Bone marrow (tissue), 2 donors: ENCODE results near the gene PHF14.
"Not testable (repeated sequence)": the region's sequence is repeated elsewhere in the genome, so short reads cannot be mapped to it uniquely, and the experiment has no call there.

Experiments
- DNase-seq, 2 donors: peaks; one replicate each; lab custom pipeline; 2025; lab: John Stamatoyannopoulos, UW

The PHF14 gene, protein sequence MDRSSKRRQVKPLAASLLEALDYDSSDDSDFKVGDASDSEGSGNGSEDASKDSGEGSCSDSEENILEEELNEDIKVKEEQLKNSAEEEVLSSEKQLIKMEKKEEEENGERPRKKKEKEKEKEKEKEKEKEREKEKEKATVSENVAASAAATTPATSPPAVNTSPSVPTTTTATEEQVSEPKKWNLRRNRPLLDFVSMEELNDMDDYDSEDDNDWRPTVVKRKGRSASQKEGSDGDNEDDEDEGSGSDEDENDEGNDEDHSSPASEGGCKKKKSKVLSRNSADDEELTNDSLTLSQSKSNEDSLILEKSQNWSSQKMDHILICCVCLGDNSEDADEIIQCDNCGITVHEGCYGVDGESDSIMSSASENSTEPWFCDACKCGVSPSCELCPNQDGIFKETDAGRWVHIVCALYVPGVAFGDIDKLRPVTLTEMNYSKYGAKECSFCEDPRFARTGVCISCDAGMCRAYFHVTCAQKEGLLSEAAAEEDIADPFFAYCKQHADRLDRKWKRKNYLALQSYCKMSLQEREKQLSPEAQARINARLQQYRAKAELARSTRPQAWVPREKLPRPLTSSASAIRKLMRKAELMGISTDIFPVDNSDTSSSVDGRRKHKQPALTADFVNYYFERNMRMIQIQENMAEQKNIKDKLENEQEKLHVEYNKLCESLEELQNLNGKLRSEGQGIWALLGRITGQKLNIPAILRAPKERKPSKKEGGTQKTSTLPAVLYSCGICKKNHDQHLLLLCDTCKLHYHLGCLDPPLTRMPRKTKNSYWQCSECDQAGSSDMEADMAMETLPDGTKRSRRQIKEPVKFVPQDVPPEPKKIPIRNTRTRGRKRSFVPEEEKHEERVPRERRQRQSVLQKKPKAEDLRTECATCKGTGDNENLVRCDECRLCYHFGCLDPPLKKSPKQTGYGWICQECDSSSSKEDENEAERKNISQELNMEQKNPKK

DNA sequence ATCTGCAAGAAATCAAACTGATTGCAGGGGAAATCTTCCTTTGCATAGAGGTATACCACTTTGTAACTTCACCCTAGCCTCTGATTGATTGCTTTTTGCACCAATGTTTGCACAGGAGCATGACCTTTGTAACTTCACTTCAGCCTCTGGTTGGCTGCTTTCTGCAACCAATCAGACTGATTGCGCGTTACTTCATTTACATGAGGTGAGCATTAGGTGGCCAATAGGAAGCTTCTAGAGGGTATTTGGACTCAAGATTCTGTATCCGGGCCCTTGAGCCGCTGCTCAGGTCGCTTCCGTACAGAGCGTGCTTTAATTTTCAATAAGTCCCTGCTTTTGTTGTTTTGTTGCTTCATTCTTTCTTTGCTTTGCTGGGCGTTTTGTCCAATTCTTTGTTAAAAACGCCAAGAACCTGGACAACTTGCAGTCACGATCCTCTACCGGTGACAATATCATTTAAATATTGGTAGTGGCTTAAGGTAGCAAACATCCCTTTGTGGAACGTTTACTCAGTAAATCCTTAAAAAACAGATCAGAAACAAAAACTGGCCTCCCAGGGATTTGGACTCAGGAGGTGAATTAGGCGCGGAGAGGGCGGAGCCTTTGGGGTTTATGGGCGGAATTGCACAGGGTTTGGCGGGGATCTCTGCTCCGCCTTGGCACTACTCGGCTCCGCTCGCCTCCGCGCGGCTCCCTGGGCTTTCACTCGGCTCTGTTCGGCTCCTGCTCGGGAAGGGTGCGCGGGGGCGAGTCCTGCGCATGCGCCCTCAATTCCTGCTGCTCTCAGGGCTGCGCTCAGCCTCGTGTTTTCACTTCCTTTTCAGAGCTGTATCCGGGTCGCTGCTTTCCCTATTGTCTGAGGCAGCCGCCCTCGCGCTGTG lies at the start of gene PHF14:
Gene PHF14, plus strand, starts transcription at position 812 of the 881 bp plus-strand sequence. CDS start 452 bp downstream, outside the sequence.
- DNase-seq: peak; percentile 71 to 95

DNA sequence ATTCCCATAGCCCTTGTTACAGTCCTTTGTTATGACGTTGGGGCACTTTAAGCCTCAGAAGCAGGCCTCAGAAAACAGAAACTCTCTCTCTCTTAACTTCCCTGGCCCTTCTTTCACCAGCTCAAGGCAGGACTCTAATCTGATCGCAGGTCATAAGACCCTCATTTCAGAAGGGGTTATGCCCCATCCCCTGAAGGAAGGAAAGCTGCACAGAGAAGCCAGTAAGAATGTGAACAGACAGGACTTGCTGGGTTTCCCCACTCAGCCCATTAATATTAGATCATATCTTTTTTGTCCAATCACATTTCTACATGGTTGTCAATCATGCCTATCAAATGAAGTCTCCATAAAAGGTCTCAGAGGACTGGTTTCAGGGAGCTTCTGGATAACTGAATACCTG lies 49.3 kb upstream of the PHF14 start:
- no peak for DNase-seq

- not testable (repeated sequence) for DNase-seq
These were observed 45.5 kb upstream of the PHF14 start for GRCh38 chr7:10928203-10928602.

DNA sequence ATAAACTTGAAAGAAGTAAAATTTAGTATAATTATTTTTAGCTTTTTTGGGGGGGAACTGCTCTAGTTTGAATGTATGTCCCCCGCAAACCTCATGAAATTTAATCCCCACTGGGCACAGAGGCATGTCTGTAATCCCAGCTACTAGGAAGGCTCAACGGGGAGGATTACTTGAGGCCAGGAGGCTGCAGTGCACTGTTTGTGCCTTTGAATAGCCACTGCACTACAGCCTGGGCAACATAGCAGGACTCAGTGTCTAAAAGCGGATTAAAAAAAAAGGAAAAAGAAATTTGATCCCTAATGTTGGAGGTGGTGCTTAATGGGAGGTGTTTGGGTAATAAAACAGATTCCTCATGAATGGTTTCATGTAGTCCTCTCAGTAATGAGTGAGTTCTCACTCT lies 43.1 kb upstream of the PHF14 start:
- no peak for DNase-seq

DNA sequence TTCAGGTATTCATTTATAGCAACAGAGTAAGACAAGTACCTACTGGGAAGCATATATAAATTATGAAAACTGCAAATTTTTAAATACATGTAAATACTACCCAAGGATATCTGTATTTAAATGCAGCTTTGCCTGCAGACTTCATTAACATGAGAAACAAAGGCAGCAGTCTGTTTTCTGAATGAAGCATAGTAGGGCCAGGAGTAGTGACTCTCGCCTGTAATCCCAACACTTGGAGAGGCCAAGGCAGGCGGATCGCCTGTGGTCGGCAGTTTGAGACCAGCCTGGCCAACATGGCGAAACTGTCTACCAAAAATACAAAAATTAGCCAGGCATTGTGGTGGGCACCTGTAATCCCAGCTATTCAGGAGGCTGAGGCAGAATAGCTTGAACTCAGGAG lies 42.5 kb upstream of the PHF14 start:
- DNase-seq: no peak

- DNase-seq: no peak
These were observed 39.4 kb upstream of the PHF14 start for GRCh38 chr7:10934292-10934691.

DNA sequence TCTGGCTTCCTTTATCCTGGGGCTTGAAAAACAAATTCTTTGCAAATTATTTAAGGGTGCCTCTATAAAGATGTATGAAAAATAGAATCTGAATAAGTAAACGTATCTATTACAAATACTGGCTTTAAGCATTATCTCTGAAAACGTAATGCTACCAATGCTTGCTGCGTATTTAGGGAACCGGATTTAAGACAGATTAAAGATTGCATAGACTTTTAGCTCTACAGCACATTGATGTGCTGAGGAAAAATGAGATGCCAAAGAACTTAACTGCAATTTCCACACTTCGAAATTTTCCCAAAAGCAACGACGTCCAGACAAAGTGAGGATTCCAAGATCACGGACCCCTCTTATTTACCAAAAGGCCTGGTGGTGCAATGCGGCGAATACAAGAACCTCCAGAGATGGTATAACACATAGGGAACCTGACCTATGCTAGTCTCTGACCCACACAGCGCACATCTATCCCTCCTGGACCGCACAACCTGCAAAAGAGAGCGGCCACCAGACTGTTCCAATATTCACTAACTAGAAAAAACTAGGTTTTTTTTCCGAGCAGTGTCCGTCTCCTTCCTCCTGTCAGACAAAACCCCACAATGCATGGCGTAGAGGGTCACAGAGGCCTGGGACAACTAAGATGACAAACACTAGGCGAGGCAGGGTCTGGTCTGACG lies 34.3 kb upstream of the PHF14 start:
- DNase-seq: no peak

DNA sequence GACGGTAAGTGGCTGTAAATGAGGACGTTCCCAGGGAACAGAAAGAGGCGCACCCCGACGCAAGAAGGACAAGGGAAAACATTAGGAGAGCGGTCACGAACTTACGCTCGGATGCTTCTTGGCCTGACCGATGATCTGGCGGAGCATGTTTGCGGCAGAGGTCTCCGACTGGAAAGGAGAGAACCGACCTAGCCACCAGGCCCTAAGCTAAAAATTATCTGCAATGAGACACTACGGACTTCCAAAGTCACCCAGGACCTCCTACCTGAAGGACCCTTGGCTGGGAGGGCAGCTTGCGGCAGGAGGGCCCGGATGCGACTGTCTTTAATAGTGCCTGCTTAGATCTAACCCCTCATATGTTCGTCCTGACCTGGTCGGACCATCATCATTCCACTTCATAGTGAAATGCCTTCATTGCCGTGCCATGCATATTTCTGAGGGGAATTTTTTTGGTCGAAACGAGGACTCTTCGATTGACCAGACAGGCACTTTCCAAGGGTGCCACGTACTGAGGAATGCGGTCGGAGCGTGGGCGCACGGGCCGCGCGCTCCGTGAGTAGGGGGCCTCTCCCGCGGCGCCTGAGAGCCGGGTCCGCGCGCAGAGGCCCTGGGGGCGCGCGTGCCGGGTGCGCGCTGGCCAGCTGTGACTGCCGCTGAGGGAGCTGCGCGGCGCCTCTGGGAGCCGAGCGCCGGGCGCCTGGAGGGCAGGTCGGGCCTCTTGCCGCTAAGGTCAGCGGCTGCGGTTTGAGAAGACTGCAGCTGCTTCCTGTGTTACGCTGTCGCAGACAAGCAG lies 33.6 kb upstream of the PHF14 start:
- peak; percentile 73 to 95 for DNase-seq

DNA sequence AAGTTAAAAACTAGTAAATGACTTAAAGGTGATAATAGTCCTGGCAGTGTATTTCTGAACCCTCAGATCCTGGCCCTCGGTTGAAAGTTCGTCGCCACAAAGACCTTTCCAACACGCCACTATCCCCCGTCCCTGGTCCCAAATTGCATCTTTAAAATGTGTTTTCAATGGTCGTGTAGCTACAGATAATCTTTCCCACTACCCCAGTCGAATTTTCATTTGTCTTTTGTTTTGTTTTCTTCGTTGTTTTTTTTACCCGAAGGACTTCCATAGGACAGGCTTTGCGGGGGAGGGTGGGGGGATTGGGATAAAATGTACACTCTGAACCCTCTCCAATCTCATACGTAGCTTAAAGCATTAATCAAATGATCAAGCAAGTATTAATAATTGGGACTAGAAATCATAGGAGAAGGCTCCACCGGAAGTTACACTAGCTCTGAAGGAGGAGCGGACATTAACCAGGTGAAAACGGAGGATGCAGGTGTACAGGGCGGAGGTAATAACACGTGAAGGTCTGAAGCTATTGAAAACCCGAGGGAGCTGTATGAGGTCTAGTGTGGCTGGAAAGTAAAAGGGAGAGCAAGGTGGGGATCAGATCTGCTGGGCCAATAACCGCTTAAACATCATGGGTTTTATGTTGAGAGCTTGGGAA lies 32.8 kb upstream of the PHF14 start:
- DNase-seq: no peak

DNA sequence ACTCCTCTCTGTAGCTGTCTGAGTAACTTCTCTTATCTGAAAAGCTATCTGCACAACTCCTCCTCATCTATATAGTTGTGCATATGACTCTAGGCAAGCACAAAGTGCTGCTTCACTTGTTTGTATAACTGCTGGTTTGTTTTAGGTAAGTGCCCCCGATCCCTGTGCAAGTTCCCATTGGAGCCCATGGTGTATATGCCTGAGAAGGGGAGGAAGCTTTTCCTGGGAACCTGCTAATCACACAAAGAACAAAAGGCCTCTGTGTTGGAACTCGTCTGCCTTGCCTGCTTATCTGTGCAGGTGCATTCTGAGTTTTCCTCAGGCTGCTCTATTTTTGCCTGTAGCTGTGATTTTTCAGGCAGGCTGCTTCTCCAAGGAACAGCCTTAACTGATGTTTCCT lies 23.2 kb upstream of the PHF14 start:
- DNase-seq: no peak

DNA sequence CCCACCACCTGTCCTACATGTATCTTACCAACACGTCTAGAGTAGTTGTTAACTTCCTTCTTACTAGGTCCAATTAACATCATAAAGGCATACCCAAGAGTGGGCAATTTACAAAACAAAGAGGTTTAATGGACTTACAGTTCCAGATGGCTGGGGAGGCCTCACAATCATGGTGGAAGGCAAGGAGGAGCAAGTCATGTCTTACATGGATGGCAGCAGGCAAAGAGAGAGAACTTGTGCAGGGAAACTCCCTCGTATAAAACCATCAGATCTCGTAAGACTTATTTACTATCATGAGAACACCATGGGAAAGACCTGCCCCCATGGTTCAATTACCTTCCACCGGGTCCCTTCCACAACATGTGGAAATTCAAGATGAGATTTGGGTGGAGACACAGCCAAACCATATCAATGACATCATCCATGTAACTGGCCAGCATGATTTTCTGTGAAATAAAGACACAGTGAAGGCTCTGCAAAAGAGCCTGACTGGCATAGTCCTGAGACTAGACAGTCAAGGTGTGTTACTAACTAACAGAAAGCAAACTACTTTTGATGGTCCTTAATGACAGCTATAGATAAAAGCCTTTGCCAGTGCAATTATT lies 22.6 kb upstream of the PHF14 start:
- DNase-seq: not testable (repeated sequence)

- DNase-seq: no peak
These were observed 21.1 kb upstream of the PHF14 start for GRCh38 chr7:10952588-10952987.

GRCh38 chr7:10953078-10953750 lies 20.5 kb upstream of the PHF14 start:
- DNase-seq: not testable (repeated sequence)

DNA sequence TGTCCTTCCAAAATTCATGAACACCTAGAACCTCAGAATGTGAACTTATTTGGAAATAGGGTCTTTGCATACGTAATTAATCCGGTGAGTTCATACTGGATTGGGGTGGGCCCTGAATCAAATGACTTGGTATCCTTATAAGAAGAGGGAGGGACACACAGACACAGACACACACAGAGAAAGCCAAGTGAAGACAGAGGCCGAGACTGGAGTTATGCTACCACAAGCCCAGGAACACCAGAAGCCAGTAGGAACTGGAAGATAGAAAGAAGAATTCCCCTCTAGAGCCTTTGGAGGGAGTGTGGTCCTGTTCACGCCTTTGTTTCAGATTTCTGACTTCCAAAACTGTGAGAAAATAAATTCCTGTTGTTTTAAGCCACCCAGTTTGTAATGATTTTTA lies 17.1 kb upstream of the PHF14 start:
- DNase-seq: no peak

- DNase-seq: not testable (repeated sequence)
These were observed 13.4 kb upstream of the PHF14 start for GRCh38 chr7:10960242-10960641.

- not testable (repeated sequence) for DNase-seq
These were observed 8.7 kb upstream of the PHF14 start for GRCh38 chr7:10965016-10965415.

GRCh38 chr7:10972174-10972573 lies 1.5 kb upstream of the PHF14 start:
- no peak for DNase-seq

GRCh38 chr7:10973942-10974911 lies 555 bp downstream of the PHF14 start:
- DNase-seq: no peak
